Body of pancreas (tissue), 4 donors: ENCODE measurements around the gene CTTNBP2.

Experiments used
- CTCF ChIP-seq, 7 experiments: fragments of 450-650 bp in 4 of 7; fragments of 200-600 bp in 3 of 7; sonication (generic) in 3 of 7; IDR thresholded peaks; one replicate each; pipeline ENCODE4 v1.5.1; 2016 to 2019; ENCODE audit warnings: antibody characterized with exemption in 7 of 7
- POLR2A ChIP-seq, 3 donors: fragments of 450-650 bp; IDR thresholded peaks; one replicate each; pipeline ENCODE4 v1.6.1; 2016; ENCODE audit warnings: antibody characterized with exemption in 3 of 3, mild to moderate bottlenecking in 2 of 3

DNA sequence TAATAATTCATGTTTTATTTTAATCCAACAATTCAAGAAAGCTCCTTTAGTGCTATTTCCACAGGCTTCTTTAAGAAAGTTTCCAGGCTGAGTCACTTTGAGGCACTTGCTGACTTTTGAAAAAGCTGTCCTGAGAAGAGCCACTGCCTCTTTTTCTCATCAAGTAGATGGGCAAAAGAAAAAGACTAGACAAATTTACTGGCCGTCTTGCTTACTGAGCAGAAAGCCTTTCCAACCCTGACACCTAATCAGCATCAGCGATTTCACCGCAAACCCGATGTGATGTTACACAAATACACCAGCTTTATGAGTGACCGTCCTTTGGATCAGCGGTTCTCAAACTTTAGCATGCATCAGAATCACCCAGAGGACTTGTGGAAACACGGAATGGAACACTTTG is 24.3 kb downstream of the CTTNBP2 start:
- TF ChIP-seq POLR2A (IDR thresholded peaks at IDR 0.05) (no peak), CTCF (IDR thresholded peaks at IDR 0.05) (no peak)
